T-helper 9 cell (primary cell): ENCODE results near the gene MAX.
"Not testable (repeated sequence)": the region's sequence is repeated elsewhere in the genome, so short reads cannot be mapped to it uniquely, and the experiment has no call there.

Experiments used
- DNase-seq: peaks from one replicate; pipeline ENCODE4 v3.0.0-alpha.2; 2020

Gene MAX

DNA sequence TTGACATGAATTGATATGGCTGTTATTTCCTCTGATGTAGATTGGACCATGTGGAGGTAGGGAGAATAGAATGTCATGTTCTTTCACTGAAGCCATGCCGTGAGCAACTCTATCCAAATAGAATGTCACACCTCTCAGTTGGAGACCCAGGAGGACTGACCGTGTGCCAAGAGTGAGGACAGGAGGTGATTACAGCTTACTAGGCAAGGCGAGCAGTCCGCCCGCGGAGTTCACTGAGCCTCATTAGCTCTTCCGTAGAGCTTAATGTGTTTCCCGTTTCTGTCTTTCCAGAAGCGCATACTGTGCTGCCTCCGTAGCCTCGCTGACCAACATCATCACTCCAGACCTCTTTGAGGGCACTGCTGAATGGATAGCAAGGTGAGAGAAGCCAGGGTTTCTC lies 70.0 kb downstream of the MAX start:
- DNase-seq: no peak

- not testable (repeated sequence) for DNase-seq
Observed at GRCh38 chr14:65031321-65031720, 71.0 kb downstream of the MAX start.

DNA sequence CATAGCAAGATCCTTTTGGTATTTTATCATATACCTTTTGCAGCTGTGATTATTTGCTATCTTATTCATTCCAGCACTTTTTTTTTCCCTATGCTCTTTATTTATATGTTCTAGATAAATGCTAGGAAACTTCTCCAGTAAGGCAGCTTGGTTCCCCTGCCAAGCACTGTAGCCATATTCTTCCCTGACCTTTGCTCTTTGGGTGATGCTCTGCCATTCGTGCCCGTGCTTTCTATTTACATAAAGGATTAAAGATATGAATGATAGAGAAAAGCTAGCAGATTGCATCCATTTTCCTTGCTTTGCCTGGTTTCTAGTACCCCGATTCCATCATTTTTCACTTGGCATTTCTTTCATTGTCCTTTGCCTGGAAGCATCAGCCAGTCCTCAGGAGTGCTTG lies 73.4 kb downstream of the MAX start:
- no peak for DNase-seq

- DNase-seq: no peak
Observed at GRCh38 chr14:65027127-65027799, 75.1 kb downstream of the MAX start.

GRCh38 chr14:65026526-65026925 lies 75.8 kb downstream of the MAX start:
- no peak for DNase-seq

DNA sequence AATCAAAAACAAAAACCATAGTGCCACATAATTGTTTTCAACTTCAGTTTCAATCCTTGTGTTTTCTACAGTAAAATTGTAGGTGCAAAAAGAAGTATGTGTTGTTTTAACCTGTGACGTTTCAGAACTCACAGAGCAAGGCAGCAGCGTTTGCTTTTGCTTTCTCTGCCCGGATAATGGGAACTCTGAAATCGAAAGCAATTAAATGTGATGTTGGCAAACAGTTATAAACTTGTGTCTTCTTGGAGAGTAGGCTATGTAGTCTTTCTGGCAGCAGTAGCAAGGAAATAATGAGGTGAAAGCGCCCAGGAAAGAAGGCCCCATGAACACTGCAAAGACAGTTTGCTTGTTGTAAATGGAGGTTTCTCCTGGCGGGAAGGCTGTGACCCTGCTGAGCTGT lies 76.5 kb downstream of the MAX start:
- DNase-seq: no peak
